Keratinocyte (primary cell): Measurements from ENCODE around the gene IRGC.

Source experiments
- EZH2 ChIP-seq: IDR thresholded peaks from one replicate; pipeline ENCODE4 v1.6.1; 2012; ENCODE audit warnings: inconsistent platforms, mild to moderate bottlenecking, low read length, moderate library complexity
- TF ChIP-seq, protein P1 (sequence below), 3 experiments: IDR thresholded peaks in 1 of 3; conservative IDR thresholded peaks in 1 of 3; optimal IDR thresholded peaks in 1 of 3; 2 replicates in 2 of 3; 3 replicates in 1 of 3; pipeline versions ENCODE3 to v1.5.1; 2011; ENCODE audit warnings: low read length in 3 of 3, mild to moderate bottlenecking in 3 of 3, moderate library complexity in 2 of 3, control low read depth in 1 of 3, inconsistent platforms in 1 of 3; ENCODE audit not compliant: insufficient read depth in 2 of 3; ENCODE audit errors: extremely low read depth in 1 of 3

DNA sequence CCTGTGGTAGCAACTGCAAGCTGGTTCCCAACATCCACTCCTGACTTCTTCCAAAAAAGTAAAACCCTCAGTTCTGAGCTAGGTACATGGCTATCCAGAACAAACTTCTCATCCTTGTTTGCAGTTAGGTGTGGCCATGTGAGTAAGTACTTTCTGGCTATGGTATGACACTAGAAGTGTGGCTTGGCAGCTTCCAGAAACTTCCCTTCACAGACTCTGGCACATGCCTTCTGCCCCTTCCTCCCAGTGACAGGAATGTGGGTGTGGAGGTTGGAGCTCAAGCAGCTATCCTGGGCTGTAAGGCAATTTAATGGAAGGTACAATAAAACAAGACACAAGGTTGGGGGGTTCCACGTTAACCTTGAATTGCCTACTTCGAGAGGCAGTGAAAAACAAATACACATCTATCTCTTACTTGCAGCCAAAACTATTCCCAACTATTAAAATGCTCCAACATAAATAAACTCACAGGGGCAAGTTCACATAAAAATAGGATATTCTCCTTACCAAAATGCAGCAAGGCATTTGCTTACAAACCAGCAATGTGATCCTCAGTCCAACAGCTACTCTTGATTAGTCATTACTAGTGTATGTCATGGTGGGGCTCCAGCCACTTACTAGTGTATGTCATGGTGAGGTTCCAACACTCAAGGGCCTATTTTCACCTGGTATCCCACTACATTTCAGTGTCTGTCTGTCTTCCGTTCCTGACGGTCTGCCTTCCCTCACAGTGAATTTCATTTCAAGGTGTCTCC, 35.8 kb downstream of the IRGC start:
- TF ChIP-seq, protein P1, sequence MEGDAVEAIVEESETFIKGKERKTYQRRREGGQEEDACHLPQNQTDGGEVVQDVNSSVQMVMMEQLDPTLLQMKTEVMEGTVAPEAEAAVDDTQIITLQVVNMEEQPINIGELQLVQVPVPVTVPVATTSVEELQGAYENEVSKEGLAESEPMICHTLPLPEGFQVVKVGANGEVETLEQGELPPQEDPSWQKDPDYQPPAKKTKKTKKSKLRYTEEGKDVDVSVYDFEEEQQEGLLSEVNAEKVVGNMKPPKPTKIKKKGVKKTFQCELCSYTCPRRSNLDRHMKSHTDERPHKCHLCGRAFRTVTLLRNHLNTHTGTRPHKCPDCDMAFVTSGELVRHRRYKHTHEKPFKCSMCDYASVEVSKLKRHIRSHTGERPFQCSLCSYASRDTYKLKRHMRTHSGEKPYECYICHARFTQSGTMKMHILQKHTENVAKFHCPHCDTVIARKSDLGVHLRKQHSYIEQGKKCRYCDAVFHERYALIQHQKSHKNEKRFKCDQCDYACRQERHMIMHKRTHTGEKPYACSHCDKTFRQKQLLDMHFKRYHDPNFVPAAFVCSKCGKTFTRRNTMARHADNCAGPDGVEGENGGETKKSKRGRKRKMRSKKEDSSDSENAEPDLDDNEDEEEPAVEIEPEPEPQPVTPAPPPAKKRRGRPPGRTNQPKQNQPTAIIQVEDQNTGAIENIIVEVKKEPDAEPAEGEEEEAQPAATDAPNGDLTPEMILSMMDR (optimal IDR thresholded peaks at IDR 0.05 in 1 of 3, IDR thresholded peaks at IDR 0.05 in 1 of 3, conservative IDR thresholded peaks at IDR 0.05 in 1 of 3; ENCODE audit: extremely low read depth in 1 of 3, insufficient read depth in 2 of 3, low read length in 3 of 3): no peak
- no peak for TF ChIP-seq EZH2
